KG1 (cell line): ENCODE results near the gene ZBTB7C.

Experiments used
- DNase-seq: peaks from one replicate; lab custom pipeline; 2025; lab: John Stamatoyannopoulos, UW

Gene ZBTB7C

DNA sequence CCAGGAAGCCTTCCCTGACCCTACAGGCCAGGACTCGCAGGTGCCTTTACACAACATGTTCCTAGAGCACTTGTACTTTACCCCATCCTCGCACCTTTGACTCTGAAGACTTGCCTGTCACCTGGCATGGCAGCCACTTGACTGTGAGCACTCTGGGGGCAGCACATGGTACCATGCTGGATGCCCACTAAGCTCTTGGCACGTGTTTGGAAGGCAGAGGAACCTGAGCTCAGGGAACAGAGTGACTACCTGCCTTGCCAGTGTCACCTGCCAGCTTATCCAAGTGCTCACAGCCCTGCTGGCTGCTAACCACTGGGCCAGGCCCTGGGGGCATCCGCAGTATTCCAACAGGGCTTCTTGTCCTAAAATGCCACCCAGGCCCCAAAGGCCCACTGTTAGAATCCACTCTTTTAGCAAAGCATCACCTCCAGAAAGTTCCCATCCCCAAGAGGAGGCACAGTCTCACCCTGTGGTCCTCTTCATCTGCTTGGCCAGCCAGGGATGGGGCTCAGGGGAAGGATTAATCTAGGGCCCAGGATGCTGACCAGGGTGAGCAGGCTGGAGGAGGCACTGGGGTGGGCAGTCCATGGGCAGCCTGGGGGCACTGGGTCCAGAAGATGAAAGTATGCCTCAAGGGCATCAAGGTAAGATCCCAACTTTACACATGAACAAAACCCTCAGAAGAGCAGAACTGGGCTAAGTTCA, 57.0 kb downstream of the ZBTB7C start:
- no peak for DNase-seq

DNA sequence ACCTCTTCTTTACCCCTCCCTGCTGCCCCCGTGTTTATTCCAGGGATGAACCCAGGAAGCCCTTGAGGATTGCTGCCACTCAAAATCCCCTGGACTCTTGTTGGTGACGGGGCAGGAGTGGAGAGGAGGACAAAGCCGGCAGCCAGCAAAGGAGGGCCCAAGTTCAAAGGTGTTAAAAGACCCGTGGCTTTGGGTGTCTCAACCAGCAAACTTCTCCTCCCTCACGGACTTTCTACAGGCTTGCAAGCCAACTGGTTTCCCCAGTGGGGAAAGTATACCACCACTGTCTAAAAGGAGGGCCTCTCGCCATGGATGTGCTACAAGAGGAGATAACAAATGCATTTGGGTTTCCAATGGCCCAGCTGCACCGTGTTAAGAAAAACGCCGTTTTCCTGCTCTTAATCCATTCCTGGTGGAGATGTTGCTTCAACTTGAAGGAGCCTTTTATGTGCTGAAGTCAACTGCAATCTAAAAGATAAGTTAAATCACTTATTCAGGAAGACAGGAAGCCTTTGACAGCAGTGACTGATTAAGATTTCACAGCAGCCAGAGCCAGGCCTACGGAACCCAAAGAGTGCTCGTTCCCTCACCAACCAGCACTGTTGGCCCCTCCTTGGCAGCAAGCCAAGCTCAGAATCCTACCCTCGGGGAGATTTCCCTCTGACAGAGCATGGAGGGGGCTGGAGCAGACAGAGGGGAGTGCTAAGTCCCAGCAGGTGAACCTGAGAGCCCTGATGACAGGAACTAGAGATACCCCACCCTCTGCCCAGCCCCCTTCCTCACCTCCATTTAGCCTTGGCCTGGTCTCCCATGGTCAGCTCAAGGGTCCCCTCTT, 57.8 kb downstream of the ZBTB7C start:
- no peak for DNase-seq

DNA sequence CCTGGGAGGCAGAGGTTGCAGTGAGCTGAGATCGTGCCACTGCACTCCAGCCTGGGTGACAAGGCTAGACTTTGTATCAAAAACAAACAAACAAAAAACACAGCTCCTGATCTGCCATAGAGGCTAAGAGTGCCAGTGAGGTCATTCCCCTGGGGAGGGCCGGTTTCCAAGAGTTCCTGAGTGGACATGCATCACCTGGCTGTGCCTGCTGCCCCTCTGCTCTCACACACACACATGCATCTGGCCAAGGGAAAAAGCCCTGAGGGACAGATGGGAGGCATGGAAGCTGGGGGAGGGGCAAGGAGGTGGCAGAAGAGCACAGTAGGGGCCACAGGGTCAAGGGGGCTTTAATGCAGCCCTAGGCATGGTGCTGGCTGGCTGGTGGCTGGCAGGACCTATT, 60.4 kb downstream of the ZBTB7C start:
- DNase-seq, result no peak

DNA sequence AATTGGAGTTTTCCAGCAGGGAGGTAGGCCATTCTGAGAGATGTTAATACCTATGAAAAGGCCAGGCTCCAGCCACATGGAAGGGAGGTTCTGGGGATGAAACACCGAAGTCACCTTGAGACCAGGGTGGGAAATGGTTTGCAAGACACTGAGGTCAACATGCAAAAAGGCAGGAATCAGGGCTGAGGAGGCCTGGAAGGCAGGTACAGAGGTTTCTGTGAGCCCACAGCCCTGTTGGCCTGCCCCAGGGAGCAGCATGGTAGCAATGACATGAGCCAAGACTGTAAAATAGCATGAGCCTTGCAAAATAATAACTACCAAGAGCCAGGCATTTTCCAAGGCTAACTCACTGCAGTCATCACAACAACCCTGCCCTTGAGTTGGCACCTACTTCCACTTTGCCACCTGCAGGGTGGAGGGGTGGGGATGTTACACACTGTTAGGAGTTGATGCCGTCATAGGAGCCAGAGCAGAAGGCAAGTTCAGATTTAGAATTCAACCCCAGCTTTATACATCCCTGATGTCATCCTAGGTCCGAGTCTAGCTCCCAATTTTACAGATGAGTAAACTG, 61.3 kb downstream of the ZBTB7C start:
- DNase-seq, result no peak

DNA sequence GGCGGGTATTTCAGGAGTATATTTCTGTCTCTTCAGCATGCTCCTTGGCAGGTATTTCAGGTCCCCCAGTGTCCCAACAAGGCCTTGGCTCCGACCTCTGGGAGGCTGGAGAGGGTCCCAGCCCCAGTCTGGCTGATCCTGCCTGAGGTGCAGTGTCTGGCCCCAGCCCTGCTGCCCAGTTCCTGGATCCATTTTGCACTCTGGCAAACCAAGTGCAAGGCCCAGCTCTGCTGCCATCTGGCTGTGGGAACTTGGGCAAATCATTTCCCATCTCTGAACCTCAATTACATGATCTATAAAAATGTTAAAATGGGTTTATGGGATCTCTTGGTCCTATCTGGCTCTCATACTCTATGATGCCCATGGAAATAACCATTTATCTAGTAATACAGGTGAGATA, 63.6 kb downstream of the ZBTB7C start:
- no peak for DNase-seq

DNA sequence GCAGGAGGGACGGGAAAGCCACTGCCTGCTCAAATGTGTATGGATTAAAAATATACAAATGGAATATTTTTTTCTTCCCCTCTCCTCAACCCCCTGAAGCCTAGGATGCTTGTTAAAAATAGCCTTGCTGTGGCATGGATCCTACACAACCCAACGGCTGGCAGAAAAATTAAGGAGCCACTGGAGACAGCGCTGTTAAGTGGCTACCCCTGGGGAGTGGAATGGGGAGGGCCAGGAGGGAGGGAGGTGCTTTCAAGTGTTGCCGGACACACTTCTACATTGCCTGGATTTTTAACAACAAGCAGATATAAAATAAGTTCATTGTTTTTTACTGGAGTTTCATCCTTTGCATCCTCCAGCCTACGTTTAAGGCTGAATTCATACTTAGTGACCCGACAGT, 66.6 kb downstream of the ZBTB7C start:
- DNase-seq, result no peak

DNA sequence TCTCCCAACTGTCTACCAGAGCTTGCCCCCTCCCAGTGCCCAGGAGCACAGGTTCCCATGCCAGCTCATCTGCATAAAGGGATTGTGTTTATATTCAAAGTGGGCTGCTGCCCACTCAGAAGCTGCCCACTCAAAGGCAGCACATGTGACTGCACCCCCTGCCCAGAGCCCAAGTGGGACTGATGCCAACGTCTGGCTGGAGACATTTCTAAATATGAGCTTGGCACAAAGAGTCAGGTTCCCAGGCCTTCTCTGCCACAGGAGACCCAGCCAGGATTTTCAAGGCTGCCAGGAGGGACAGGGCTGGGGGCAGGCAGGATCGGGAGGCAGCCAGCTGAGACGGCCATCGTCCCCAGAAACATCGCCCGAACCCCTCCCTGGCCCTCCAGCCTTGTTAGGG, 67.1 kb downstream of the ZBTB7C start:
- DNase-seq, result no peak

DNA sequence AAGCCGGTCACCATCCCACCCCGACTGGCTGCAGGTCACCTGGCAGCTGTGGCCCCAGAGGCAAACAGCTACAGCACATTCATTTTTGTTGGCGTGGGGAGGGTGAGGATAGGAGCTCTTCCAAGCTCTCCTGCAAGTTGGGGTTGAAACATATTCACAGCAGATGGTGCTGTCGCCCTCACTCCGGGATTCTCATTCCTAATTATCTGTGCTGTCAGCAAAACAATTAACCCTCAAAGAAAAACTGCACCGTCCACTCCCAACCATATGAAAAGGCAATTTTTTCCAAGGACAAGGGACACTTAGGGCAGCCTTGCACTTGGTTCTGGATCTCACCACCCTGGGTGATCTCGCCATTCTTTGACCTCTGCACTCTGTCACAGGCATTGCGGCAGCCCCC, 68.6 kb downstream of the ZBTB7C start:
- no peak for DNase-seq

DNA sequence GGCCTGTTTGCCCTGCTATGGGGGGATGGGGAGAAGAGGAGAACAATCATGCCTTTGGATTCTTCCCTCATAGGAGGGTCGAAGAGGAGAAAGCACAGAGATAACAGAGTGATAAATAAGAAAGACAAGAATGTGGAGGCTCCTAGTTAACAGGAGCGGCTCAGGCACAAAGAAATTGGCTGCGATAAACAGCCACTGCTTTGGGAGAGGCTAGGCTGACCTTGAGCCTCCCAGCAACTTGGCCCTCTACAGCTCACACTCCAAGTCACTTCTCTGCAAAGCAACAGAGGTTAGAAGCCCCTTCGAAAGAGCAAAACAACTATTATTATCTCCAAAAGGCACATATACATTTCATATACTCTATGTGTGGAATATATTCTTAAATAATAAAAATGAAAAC, 69.5 kb downstream of the ZBTB7C start:
- DNase-seq, result no peak

DNA sequence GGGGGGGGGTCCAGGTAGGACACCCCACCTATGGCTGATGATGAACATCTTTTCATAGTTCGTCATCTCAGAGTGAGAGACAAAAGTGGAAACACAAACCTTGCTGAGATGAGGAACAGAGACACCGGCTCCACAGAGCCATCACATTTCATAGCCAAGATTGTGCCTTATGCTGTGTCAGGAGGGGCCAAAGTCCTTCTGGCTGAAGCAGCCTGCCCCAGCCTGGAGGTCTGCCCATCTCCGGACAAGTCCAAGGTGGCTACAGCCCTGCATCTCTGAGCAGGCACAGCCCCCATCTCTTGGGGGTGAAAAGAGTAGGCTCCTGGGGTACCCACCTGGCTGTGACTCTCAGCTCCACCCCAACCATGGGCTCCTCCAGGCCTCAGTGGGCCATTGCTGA, 70.3 kb downstream of the ZBTB7C start:
- no peak for DNase-seq

DNA sequence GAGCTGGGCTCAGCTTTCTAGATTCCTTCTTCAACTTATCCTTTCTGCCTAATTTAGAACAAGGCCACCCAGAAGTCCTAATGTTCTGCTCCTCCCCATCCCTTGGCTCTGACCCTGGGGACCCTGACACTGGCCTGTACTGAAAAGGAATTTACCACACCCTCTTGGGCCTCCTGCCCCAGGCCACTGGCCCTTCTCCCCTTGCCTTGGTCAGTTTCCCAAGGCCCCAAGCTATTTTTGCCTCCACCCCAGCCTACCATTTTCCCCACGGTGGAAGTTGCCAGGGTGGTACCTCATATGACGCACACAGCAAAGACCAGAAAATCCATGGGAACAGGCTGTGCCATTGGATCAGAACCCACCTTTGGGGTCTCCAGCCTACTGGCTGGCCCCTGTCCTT, 72.1 kb downstream of the ZBTB7C start:
- DNase-seq, result no peak

DNA sequence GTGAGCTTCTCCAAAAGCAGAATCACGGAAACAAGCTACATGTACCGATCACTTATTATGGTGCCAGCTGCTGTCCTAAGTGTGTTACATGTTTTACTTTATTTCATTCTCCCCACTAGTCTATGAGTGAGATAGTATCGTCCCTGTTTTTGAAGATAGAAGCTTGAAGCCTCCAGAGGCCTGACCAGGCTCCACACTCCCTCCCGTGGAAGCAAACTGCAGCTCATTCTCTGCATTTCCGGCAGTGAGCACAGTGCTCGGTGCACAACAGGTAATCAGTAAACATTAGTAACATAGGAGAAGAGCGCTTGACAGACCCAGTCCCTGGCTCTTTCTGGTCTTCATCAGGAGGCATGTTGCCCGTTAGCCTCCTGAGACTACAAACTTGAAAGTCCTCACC, 72.9 kb downstream of the ZBTB7C start:
- no peak for DNase-seq

DNA sequence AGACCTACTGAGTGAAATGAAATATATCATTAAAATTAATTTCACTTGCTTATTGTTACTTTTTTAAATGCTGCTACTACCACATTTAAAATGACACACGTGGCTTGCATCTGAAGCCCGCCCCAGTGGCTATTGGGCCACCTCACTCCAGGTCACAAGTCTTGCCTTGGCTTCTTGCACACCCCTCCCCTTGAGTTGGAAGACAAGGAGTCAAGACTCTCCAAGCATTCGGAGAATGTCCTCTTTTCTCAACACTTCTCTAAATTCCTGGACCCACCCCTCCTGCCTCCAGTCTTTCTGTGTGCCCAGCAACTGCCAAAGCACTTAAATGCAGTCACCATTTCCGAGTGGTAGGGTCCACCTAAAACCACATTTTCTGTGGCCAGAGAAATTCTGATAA, 73.4 kb downstream of the ZBTB7C start:
- DNase-seq, result no peak

DNA sequence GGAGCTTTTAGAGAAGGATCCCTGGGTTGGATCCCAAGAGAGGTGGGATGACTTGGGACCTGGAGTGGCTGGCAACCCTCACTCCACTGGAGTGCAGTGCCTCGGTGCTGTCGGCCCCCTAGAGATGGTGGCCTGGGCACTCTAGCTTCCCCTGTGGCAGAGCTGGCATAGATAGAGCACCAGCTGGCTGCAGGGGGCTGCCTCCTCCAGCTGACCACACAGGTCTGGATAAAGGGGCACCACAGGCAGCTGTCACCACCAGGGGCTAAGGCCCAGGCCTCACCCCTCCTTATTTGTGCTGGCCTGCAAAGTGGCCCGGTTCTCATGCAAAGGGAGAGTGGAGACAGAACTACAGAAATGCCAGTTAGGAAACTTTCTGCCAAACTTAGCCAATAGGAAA, 74.3 kb downstream of the ZBTB7C start:
- DNase-seq, result no peak

DNA sequence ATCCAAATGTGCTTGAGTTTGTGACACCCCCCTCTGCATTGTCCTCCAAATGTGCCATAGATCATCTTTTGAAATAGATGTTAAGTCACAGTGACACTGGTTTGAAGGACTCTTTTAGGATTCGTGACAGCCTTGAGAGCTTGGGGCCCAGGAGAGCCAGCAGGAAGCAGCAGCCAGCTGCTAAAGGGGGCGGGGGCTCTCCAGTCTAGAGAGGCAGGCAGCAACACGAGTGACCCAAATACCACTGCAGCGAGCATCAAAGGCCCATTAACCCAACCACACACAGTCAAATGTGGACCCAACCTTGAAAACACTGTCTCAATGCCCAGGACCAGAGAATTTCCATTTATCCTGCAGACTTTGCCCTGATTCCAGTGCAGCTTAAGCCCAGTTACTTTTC, 75.6 kb downstream of the ZBTB7C start:
- no peak for DNase-seq

DNA sequence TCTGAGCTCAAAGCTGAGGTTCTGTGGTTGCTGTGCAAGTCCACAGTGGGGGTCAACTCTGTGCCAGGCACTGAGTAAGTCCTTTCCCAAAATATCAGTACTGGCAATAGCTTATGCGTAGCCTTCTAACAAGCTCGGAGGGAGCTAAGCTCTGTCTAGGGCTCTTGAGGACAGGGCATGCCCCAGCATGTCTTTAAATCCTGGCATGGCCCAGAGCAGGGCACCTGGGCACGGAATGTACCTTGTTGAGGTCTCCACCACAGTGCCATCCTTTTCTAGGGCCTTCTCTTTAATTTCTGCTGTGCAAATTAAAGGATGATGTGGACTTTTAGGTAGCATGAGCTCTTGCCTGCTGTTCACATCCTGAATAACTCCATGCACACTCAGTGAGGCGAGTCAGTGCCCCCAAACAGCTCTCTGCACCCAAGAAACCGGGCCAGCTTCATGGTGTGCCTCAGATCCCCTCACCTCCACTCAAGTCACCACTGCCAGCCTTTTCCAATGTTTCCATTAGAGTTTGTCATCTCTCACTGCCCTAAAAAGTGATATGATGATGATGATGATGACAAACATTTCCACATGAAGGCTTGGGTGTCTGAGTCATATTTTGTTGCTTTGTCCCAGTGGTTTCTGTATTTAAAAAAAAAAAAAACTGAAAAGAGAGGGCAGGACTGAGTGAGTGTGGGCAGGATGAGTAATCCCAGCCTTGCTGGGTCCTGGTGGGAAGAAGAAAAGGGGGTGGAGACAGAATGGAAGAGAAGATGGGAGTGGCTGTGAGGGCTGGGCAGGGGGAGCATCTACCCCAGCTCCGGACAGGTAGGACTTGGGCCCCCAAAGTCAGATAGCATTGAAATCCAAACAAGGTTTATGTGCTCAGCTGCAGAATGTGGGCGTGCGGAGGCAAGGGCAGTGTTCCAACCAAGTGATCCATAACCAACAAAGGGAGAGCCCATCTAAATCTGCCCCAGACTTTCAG, 78.9 kb downstream of the ZBTB7C start:
- no peak for DNase-seq

DNA sequence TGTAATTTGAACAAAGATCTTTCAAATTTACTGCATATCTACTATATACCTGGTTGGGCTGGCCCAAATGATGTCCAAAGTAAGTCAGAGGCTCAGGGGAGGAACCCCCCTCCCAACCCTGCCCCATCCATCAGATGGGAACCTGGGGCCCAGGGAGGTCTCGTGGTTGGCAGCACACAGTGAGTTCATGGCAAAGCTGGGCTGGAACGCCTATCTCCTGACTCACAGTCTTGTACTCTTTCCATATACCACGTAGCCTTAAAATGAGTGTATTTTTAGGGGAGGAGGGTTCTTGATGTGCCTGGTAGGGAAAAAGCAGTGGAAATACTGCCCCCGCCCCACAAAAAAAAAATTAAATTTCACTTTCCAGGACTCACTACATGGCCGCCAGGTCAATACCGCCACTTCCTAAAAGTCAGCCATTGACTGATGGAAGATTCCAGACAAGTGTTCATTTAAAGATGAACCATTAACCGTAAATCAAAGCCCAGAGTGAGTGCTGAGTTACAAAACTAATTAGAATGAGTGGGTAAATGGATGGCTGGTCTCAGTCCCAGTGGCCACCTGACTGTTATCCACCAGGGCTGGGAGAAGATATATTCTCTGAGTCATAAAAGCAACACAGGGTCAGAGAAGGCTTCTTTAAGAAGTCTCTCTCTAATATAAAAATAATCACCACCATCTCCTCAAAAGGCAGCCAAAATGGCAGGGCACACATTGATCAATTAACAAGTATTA, 80.5 kb downstream of the ZBTB7C start:
- DNase-seq, result no peak

DNA sequence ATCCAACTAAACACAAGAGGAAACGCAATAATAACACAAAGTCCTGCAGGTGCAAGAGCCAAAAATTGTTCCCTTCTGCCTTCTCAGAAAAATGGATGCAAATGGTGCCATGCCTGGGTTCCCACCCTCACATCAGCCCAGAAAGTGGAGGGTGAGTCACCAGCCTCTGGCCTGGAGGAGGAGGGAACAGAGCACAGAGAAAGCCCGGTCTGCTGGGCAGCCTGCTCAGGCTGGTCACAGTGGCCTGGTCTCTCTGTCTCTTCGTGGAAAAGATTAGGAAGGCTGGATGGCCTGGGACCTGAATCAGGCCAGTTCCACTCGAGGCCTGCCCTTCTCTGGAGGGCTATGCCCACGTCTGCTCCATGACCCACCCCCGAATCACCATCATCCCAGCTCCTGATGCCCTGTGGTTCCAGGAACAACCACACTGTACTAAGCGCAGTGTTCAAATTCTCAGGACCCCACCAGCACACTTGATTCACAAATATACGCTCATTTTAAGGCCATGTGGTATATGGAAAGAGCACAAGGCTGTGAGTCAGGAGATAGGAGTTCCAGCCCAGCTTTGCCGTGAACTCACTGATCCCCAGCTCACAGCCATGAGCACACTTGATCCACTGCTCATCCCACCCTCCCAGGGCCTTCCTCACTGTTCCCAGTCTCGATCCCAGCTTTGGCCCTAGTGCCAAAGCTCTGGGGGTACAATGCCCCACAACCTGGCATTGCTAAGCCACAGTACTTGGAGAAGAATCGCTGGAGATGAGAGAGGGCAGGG, 82.1 kb downstream of the ZBTB7C start:
- no peak for DNase-seq

DNA sequence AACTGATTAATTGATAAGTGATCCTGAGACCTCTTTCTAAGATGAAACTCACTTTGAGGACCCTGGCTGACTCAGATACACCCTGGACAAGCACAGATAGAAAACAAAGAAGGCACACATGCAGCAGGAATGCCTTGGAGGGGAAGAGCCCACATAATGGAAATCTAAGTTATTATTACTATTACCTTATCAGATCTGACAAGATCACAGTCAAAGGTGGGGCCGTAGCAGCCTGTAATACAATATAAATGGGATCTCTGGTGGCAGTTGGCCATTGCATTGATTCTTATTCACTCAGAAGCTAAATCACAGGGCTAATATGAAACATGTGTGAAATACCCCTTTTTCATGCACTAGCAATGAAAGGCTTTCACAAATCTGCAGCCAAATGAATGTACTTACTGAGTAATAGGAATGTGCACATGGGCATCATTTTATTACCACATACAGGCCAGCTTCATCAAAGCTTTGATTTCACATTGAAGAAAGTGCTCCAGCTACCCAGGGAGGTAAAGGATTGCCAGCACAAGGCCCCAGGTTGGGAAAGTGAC, 84.0 kb downstream of the ZBTB7C start:
- no peak for DNase-seq

DNA sequence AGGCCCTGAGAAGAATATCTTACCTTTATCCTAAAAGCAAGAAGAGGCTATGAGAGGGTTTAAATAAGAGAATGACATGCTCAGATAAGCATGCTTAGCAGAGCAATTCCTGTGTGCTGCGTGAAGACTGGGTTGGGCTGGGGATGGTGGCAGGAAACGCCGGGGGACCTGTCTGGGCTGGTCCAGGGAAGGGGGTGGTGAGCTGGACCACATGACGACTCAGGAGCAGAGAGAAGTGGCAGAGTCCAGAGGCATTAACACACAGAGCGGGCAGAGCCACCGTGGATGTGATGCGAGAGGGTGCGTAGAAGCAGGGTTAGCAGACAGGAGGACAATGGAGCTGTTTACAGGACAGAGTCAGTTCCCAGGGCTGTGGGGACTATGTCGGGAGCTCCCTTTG, 84.5 kb downstream of the ZBTB7C start:
- DNase-seq, result no peak
